ENCODE results near the gene SCMH1. TPM values are rescaled to one million over a fixed set of nuclear protein-coding genes. Genes with fewer than 3 reads are reported as not detected.

The SCMH1 gene
- total and polyA plus RNA-seq, 2 donors = 14.8 to 17.8 TPM

DNA sequence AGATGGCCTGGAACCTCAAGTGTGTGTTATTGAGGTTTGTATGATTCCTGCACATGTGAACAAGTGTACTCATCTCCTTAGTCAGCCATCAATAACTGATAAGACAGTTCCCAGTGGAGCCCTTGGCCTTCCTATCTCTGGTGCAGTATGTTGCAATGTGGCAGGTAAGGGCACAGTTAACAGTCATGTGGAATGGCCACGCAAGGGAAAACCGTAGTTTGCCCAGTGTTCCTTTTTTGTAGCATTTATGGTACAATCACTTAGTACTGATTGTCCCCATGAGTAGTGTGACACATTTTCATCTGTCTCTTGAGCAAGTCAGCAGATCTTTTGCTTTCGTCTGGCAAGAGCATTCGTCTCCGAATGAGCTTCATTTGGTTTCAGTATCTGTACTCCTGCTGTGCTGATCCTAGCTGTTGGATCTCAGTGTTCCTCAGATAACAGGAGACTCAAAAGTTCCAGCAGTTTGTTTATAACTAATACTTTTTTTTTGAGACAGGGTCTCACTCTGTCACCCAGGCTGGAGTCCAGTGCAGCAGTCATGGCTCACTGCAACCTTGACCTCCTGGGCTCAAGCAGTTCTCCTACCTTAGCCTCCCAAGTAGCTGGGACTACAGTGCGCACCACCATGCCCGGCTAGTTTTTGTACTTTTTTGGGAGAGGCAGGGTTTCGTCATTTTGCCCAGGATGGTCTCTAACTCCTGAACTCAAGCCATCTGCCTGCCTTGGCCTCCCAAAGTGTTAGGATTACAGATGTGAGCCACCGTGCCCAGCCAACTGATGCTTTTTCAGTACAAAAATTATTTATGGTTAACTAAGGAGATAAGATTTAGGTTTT lies 254.4 kb downstream of the SCMH1 start:
- Histone ChIP-seq H3K36me3 (ENCODE audit: control insufficient read depth in 2 of 2, insufficient read depth in 2 of 2, low read length in 1 of 2) (peaks cover 52 to 96% of the 10 kb centered on the region in 2 donors), H3K9me3 (ENCODE audit: control insufficient read depth in 2 of 2, insufficient read depth in 1 of 2, low read length in 1 of 2) (no peaks in the 10 kb centered on the region)
- WGBS = 98% methylated on average over 9 of the region's 9 CpGs

DNA sequence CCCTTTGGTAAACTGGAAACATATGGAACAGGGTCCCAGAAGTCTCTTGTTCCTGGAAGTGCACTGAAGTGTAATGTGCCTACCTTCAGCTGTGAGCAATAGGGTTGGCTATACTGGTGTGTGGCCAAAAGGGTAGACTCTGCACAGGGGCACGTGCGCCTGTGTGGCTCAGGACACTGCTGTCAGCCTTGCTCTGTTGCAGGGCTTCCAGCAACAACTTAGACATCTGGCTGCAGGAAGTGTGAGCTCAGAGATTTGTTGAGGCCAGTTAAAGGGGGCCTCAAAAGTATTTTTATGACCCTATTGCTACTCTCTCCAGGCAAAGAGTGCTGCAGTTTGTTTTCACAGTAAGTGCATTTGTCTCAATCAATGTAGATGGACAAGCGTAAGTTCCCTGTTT lies 255.2 kb downstream of the SCMH1 start:
- 96% methylated on average over 3 of the region's 3 CpGs for WGBS
- no peaks in the 10 kb centered on the region for H3K9me3 ChIP-seq (ENCODE audit: control insufficient read depth in 2 of 2, insufficient read depth in 1 of 2, low read length in 1 of 2)
- no peak for DNase-seq (ENCODE audit: low read depth in 6 of 9, low spot score in 9 of 9)
- peaks cover 47 to 91% of the 10 kb centered on the region in 2 donors for H3K36me3 ChIP-seq (ENCODE audit: control insufficient read depth in 2 of 2, insufficient read depth in 2 of 2, low read length in 1 of 2)
- H3K4me1 ChIP-seq (ENCODE audit: control insufficient read depth in 2 of 2, insufficient read depth in 2 of 2, low read length in 2 of 2) = peaks cover 0 to 3% of the 10 kb centered on the region in 2 donors
- no peak overlapping the region for H3K27ac ChIP-seq (ENCODE audit: low read depth in 1 of 2, low read length in 1 of 2)
- no peak overlapping the region for H3K4me3 ChIP-seq (ENCODE audit: low read length in 2 of 2)
- H3K27me3 ChIP-seq (ENCODE audit: control insufficient read depth in 2 of 2, insufficient read depth in 1 of 2, low read length in 1 of 2) = no peaks in the 10 kb centered on the region

More for the DNA sequence above, 254.4 kb downstream of the SCMH1 start:
- Histone ChIP-seq H3K4me3 (ENCODE audit: low read length in 2 of 2) (no peak overlapping the region), H3K27ac (ENCODE audit: low read depth in 1 of 2, low read length in 1 of 2) (no peak overlapping the region), H3K4me1 (ENCODE audit: control insufficient read depth in 2 of 2, insufficient read depth in 2 of 2, low read length in 2 of 2) (no peaks in the 10 kb centered on the region), H3K27me3 (ENCODE audit: control insufficient read depth in 2 of 2, insufficient read depth in 1 of 2, low read length in 1 of 2) (no peaks in the 10 kb centered on the region)
- no peak for DNase-seq (ENCODE audit: low read depth in 6 of 9, low spot score in 9 of 9)

DNA sequence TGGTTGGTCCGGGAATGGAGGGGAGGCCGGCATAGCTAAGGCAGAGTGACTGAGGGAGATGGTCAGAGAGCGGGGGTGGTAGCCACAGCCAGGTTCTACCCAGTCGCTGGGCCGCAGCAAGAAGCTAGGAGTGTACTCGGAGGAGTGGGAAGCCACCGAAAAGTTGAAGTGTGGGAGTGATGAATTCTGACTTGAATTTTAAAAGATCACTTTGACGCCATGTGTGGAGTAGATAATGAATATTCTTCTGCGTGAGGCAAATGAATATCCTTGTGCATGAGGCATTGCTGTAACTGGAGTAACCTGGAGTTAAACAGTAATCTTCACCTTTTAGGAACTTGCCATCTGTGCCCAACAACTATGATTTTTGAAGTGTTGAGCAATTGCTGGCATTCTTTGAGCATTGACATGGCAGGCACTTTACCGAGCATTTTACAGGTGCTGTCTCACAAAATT lies 255.8 kb downstream of the SCMH1 start:
- no peaks in the 10 kb centered on the region for H3K9me3 ChIP-seq (ENCODE audit: control insufficient read depth in 2 of 2, insufficient read depth in 1 of 2, low read length in 1 of 2)
- H3K4me3 ChIP-seq (ENCODE audit: low read length in 2 of 2) = no peak overlapping the region
- no peak for DNase-seq (ENCODE audit: low read depth in 6 of 9, low spot score in 9 of 9)
- peaks cover 46 to 85% of the 10 kb centered on the region in 2 donors for H3K36me3 ChIP-seq (ENCODE audit: control insufficient read depth in 2 of 2, insufficient read depth in 2 of 2, low read length in 1 of 2)
- H3K27ac ChIP-seq (ENCODE audit: low read depth in 1 of 2, low read length in 1 of 2) = no peak overlapping the region
- peaks cover 3 to 8% of the 10 kb centered on the region in 2 donors for H3K4me1 ChIP-seq (ENCODE audit: control insufficient read depth in 2 of 2, insufficient read depth in 2 of 2, low read length in 2 of 2)
- H3K27me3 ChIP-seq (ENCODE audit: control insufficient read depth in 2 of 2, insufficient read depth in 1 of 2, low read length in 1 of 2) = no peaks in the 10 kb centered on the region
- WGBS = 98% methylated on average over 10 of the region's 10 CpGs

DNA sequence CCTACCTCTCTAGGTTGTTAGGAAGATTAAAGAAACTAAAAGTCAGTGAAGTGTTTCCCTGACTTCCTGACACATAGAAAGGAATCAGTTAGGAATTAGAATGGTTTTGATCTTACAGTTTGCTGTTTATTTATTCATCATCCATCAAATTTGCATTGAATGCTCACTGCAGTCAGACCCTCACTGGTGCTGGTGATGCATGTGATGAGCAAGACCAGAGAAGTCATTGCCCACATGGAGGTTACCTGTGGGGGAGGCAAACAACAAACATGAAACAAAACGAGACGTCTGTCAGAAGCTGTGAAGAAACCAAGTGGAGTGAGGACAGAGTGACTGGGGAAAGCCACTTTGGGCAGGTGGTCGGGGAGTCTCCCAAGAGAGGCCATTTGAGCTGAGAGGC lies 256.2 kb downstream of the SCMH1 start:
- H3K9me3 ChIP-seq (ENCODE audit: control insufficient read depth in 2 of 2, insufficient read depth in 1 of 2, low read length in 1 of 2) = no peaks in the 10 kb centered on the region
- H3K4me1 ChIP-seq (ENCODE audit: control insufficient read depth in 2 of 2, insufficient read depth in 2 of 2, low read length in 2 of 2) = peaks cover 6 to 11% of the 10 kb centered on the region in 2 donors
- no peak for DNase-seq (ENCODE audit: low read depth in 6 of 9, low spot score in 9 of 9)
- no peaks in the 10 kb centered on the region for H3K27me3 ChIP-seq (ENCODE audit: control insufficient read depth in 2 of 2, insufficient read depth in 1 of 2, low read length in 1 of 2)
- H3K36me3 ChIP-seq (ENCODE audit: control insufficient read depth in 2 of 2, insufficient read depth in 2 of 2, low read length in 1 of 2) = peaks cover 45 to 80% of the 10 kb centered on the region in 2 donors
- 96% methylated on average over 3 of the region's 3 CpGs for WGBS
- no peak overlapping the region for H3K4me3 ChIP-seq (ENCODE audit: low read length in 2 of 2)
- H3K27ac ChIP-seq (ENCODE audit: low read depth in 1 of 2, low read length in 1 of 2) = no peak overlapping the region

DNA sequence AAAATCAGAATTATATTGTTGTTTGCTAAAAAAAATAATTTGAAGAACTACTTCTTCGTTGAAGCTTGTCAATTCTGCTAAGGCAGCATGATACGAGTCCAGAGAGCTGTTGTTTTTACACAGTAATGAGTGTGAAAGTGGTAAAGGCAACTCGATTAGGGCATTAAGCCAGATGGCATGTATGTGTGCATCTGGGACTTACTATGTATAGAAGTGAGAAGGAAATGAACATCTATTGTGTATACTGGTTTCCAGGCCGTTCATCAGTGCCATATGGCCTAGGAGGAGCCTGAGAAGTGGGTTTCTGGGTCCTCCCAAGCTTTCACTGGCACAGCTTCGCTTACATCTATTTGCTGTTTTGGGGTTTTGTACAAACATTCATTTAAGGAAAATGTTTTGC lies 256.9 kb downstream of the SCMH1 start:
- no peak overlapping the region for H3K4me3 ChIP-seq (ENCODE audit: low read length in 2 of 2)
- H3K27ac ChIP-seq (ENCODE audit: low read depth in 1 of 2, low read length in 1 of 2) = no peak overlapping the region
- H3K9me3 ChIP-seq (ENCODE audit: control insufficient read depth in 2 of 2, insufficient read depth in 1 of 2, low read length in 1 of 2) = no peaks in the 10 kb centered on the region
- WGBS = 93% methylated on average over 5 of the region's 5 CpGs
- H3K4me1 ChIP-seq (ENCODE audit: control insufficient read depth in 2 of 2, insufficient read depth in 2 of 2, low read length in 2 of 2) = peaks cover 9 to 17% of the 10 kb centered on the region in 2 donors
- DNase-seq (ENCODE audit: low read depth in 6 of 9, low spot score in 9 of 9) = no peak
- no peaks in the 10 kb centered on the region for H3K27me3 ChIP-seq (ENCODE audit: control insufficient read depth in 2 of 2, insufficient read depth in 1 of 2, low read length in 1 of 2)
- peaks cover 38 to 73% of the 10 kb centered on the region in 2 donors for H3K36me3 ChIP-seq (ENCODE audit: control insufficient read depth in 2 of 2, insufficient read depth in 2 of 2, low read length in 1 of 2)

DNA sequence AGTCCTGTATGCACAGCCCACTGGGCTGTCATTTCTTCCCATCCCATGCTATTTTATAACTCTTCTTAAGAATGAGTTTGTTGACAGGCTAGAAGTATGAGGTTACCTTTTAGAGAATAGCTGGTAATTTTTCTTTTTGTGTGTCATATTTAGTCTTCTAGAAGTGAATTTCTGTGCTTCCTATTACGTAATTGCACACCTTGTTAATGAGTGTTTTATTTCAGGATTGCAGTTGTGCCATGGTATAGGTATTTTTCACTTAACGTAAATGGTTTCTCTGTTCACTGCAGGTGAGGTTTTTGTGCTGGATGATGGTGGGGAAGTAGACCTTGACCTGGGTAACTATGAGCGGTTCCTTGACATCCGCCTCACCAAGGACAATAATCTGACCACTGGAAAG lies 257.6 kb downstream of the SCMH1 start:
- no peak for DNase-seq (ENCODE audit: low read depth in 6 of 9, low spot score in 9 of 9)
- Histone ChIP-seq H3K9me3 (ENCODE audit: control insufficient read depth in 2 of 2, insufficient read depth in 1 of 2, low read length in 1 of 2) (no peaks in the 10 kb centered on the region), H3K36me3 (ENCODE audit: control insufficient read depth in 2 of 2, insufficient read depth in 2 of 2, low read length in 1 of 2) (peaks cover 36 to 66% of the 10 kb centered on the region in 2 donors), H3K27ac (ENCODE audit: low read depth in 1 of 2, low read length in 1 of 2) (no peak overlapping the region), H3K4me3 (ENCODE audit: low read length in 2 of 2) (no peak overlapping the region), H3K4me1 (ENCODE audit: control insufficient read depth in 2 of 2, insufficient read depth in 2 of 2, low read length in 2 of 2) (peaks cover 9 to 17% of the 10 kb centered on the region in 2 donors), H3K27me3 (ENCODE audit: control insufficient read depth in 2 of 2, insufficient read depth in 1 of 2, low read length in 1 of 2) (no peaks in the 10 kb centered on the region)
- WGBS = 96% methylated on average over 4 of the region's 4 CpGs

DNA sequence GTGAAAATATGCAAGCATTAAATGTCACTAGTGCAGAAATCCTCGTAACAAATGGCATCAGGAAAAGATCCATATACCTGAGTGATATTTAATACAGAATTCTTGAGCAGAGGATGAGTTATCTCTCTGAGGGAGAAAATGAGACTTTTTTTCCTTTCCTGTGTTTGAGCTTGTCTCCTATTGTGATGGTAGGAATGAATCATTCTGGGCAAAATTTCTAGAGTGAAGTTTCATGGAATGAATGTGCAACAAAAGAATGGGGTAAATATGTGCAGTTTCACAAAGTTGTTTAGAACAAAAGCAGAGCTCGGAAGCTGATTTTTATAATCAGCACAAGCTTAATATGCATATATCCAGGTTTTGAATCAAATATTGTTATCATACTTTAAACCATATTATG lies 258.0 kb downstream of the SCMH1 start:
- Histone ChIP-seq H3K36me3 (ENCODE audit: control insufficient read depth in 2 of 2, insufficient read depth in 2 of 2, low read length in 1 of 2) (peaks cover 32 to 62% of the 10 kb centered on the region in 2 donors), H3K27ac (ENCODE audit: low read depth in 1 of 2, low read length in 1 of 2) (no peak overlapping the region), H3K9me3 (ENCODE audit: control insufficient read depth in 2 of 2, insufficient read depth in 1 of 2, low read length in 1 of 2) (no peaks in the 10 kb centered on the region), H3K4me3 (ENCODE audit: low read length in 2 of 2) (no peak overlapping the region), H3K27me3 (ENCODE audit: control insufficient read depth in 2 of 2, insufficient read depth in 1 of 2, low read length in 1 of 2) (no peaks in the 10 kb centered on the region), H3K4me1 (ENCODE audit: control insufficient read depth in 2 of 2, insufficient read depth in 2 of 2, low read length in 2 of 2) (peaks cover 9 to 20% of the 10 kb centered on the region in 2 donors)
- 95% methylated on average over 2 of the region's 2 CpGs for WGBS
- DNase-seq (ENCODE audit: low read depth in 6 of 9, low spot score in 9 of 9) = no peak

DNA sequence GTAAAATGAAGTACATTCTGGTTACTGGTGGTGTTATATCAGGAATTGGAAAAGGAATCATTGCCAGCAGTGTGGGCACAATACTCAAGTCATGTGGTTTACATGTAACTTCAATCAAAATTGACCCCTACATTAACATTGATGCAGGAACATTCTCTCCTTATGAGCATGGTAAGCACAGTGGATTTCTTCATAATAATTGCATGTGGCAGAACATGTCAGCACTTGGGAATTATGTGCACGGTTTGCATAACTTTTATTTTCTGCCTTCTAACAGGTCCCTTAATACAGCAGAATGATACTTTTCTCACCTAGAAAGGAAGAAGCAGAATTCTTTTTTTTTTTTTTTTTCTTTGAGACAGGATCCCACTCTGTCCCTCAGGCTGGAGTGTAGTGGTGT lies 258.8 kb downstream of the SCMH1 start:
- H3K27me3 ChIP-seq (ENCODE audit: control insufficient read depth in 2 of 2, insufficient read depth in 1 of 2, low read length in 1 of 2) = no peaks in the 10 kb centered on the region
- H3K4me1 ChIP-seq (ENCODE audit: control insufficient read depth in 2 of 2, insufficient read depth in 2 of 2, low read length in 2 of 2) = peaks cover 12 to 24% of the 10 kb centered on the region in 2 donors
- peaks cover 26 to 54% of the 10 kb centered on the region in 2 donors for H3K36me3 ChIP-seq (ENCODE audit: control insufficient read depth in 2 of 2, insufficient read depth in 2 of 2, low read length in 1 of 2)
- 95% methylated on average over 1 of the region's 1 CpG for WGBS
- no peaks in the 10 kb centered on the region for H3K9me3 ChIP-seq (ENCODE audit: control insufficient read depth in 2 of 2, insufficient read depth in 1 of 2, low read length in 1 of 2)
- no peak for DNase-seq (ENCODE audit: low read depth in 6 of 9, low spot score in 9 of 9)
- H3K4me3 ChIP-seq (ENCODE audit: low read length in 2 of 2) = no peak overlapping the region
- H3K27ac ChIP-seq (ENCODE audit: low read depth in 1 of 2, low read length in 1 of 2) = no peak overlapping the region

DNA sequence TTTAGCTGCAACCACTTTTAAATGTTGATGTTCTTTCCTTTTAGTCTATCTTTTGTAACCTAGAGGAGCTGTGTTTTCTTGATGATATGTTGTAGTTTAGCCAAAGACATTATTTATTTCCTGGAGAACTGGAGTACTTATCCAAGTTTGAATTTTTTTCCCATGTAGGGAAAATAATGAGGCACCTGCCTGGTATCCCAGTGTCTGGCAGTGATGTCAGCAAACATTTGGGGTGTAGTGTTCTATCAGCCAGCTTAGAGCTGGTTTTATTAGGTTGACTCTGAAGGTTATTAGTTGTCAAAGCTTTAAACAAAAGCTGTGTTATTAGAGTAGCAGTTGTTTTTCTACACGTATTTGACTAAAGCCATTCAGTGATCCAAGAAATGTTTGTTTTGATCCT lies 259.4 kb downstream of the SCMH1 start:
- H3K4me1 ChIP-seq (ENCODE audit: control insufficient read depth in 2 of 2, insufficient read depth in 2 of 2, low read length in 2 of 2) = peaks cover 12 to 25% of the 10 kb centered on the region in 2 donors
- no peak for DNase-seq (ENCODE audit: low read depth in 6 of 9, low spot score in 9 of 9)
- 96% methylated on average over 1 of the region's 1 CpG for WGBS
- no peaks in the 10 kb centered on the region for H3K27me3 ChIP-seq (ENCODE audit: control insufficient read depth in 2 of 2, insufficient read depth in 1 of 2, low read length in 1 of 2)
- H3K27ac ChIP-seq (ENCODE audit: low read depth in 1 of 2, low read length in 1 of 2) = no peak overlapping the region
- H3K9me3 ChIP-seq (ENCODE audit: control insufficient read depth in 2 of 2, insufficient read depth in 1 of 2, low read length in 1 of 2) = no peaks in the 10 kb centered on the region
- no peak overlapping the region for H3K4me3 ChIP-seq (ENCODE audit: low read length in 2 of 2)
- H3K36me3 ChIP-seq (ENCODE audit: control insufficient read depth in 2 of 2, insufficient read depth in 2 of 2, low read length in 1 of 2) = peaks cover 23 to 48% of the 10 kb centered on the region in 2 donors

Data from thymus (tissue), 11 donors.